ENCODE data around the gene SLC22A23.

DNA sequence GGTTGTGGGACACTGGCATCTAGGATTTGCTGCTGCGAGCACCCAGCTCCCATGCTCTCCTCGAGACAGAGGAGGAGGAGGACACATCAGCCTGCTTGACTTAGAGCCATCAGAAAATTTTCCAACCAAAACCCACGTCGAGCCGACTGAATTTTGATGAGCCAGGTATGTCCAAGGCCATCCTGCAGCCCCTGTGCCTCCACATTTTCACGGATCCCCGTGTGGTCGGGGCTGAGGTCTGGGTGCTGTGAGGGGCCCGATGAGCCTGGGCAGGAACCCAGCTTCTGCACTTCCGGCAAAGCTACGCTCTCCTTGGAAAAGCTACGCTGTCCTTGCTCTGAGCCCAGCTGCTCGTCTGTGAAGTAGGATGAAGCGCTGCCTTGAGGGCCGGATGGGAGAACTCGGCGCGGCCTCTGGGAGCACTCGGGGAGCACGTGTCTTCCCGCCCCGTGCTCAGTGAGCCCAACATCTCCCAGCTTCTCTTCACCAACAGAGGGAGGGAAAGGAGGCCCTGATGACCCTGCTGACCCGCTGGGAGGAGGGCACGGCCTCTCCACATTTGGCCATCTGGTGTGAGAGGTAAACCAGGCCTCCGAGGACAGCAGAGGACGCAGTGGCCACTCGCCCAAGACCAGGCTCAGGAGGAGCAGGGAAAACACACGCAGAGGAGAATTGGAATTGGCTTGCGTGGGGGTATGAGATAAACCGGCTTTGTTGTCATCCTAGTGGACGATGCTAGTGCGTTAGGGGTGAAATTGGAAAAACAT is 164.2 kb downstream of the SLC22A23 start:
- TF ChIP-seq, protein P1, sequence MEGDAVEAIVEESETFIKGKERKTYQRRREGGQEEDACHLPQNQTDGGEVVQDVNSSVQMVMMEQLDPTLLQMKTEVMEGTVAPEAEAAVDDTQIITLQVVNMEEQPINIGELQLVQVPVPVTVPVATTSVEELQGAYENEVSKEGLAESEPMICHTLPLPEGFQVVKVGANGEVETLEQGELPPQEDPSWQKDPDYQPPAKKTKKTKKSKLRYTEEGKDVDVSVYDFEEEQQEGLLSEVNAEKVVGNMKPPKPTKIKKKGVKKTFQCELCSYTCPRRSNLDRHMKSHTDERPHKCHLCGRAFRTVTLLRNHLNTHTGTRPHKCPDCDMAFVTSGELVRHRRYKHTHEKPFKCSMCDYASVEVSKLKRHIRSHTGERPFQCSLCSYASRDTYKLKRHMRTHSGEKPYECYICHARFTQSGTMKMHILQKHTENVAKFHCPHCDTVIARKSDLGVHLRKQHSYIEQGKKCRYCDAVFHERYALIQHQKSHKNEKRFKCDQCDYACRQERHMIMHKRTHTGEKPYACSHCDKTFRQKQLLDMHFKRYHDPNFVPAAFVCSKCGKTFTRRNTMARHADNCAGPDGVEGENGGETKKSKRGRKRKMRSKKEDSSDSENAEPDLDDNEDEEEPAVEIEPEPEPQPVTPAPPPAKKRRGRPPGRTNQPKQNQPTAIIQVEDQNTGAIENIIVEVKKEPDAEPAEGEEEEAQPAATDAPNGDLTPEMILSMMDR (IDR thresholded peaks at IDR 0.05): no peak
- TF ChIP-seq POLR2A (IDR thresholded peaks at IDR 0.05): no peak
